HG03558 (cell line): ENCODE data around the gene C3orf52.
A peak's percentile ranks its signal among the peaks of the same experiment; 100 is the strongest.

Source experiments
- ATAC-seq: cut with Tn5 transposase; IDR thresholded peaks from one replicate; pipeline ENCODE4 v1.9.1; 2021; ENCODE audit warnings: moderate number of reproducible peaks; ENCODE audit not compliant: unreplicated experiment; ENCODE audit errors: extremely low read depth

Gene C3orf52

DNA sequence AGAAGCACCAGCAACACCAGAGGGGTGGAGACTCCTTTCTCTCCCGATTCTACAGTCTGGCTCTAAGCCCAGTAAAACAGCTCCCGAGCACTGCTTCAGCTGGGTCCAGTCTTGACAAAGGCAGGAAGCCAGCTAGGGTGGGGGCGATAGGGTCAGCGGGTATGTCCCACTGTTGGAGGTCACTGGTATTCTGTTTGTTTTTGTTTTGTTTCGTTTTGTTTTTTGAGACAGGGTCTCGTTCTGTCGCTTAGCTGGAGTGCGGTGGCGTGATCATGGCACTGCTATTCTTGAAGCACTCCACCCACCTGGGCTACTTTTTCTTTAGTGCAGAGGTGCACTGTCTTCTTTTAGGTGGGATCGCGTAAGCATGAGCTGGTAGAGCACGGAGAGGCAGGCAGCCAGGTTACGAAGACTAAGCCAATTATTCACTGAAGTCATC lies 30.6 kb downstream of the C3orf52 start:
- ATAC-seq = no peak

DNA sequence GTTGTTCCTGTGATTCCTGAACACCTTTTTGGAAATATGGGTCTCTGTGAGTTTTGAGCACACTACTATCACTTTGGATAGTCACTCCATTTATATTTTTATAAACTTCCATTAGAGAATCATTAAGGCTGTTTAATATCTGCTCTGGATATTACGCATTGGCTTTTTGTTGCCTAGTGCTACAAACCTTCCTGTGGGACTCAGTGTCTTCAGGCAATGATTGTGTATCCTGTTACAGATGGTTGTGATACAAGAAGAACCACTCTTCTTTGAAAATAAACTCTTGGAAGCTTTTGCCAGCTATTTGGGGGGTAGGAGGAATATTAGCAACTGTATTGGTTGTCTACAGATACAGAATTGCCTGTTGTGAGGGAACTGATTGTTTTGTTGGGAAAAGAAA lies 31.2 kb downstream of the C3orf52 start:
- ATAC-seq = no peak

DNA sequence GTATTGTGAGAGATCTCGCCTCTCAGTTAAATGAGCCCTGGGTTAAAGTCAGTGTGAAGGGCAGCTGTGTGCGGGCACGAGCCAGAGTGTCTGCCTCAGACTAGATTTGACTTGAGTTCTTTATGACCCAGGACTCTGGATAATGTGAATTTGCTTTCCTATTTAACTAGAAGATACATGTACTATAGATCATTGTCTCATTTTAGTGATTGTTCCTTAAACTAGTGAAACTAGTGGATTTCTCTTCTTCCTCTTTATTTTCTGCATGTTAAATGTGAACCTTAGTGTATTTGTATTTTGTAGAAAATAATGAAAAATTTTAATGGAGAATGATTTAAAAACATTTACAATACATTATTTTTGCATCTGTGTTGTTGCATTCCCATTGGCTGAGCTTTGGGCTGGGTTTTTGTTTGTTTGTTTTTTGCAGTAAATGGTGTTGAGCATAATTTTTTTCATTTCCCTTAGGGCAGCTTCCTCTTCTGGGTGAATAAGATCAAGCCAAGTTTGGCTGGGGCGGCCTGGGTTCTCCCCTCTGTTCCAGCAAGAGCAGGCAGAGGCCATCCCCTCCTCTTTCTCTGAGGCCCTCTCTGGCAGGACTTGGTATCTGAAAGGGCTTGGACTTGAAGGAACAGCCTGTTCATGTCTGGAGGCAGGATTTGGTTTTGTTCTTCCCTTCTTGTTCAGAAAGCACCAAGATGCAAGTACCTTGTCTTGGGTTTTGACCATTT lies 31.8 kb downstream of the C3orf52 start:
- no peak for ATAC-seq

DNA sequence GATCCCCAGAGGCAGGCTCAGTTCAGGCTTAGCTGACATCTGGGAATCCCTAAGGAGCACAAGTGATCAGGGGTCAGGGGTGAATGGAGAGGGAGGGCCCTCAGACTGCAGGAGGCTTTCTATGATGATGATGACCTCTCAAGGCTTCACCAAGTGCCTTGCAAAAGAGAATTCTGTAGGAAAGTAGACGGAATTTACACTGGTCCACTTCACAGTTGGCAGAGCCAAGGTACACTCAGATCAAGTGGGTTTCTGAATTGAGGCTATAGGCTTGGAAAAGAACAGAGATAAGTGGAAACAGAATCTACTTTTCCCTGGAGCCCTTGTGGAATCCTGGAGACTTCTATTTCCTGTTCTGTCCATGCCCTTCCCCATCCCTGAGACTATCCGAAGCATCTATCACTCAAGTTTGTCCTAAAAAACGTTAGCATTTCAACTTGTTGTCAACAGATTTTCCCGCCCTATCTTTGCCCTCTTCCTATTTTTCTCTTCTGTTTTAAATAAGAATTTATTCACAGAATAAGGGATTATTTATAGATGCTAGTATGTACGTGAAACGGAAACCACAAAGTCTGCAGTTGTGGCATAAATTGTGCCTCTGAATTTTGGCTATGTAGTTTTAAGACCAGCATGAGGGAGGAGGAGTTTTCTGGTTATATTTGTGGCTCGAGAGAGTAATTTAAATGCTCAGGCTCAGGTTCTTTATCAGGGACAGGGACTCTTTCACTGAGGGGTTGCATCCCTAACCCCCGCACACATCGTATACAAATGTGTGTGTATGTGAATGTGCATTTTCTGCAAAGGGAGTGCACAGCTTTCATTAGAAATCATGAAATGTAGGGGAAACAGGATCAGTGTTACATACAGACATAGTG lies 34.0 kb downstream of the C3orf52 start:
- no peak for ATAC-seq

DNA sequence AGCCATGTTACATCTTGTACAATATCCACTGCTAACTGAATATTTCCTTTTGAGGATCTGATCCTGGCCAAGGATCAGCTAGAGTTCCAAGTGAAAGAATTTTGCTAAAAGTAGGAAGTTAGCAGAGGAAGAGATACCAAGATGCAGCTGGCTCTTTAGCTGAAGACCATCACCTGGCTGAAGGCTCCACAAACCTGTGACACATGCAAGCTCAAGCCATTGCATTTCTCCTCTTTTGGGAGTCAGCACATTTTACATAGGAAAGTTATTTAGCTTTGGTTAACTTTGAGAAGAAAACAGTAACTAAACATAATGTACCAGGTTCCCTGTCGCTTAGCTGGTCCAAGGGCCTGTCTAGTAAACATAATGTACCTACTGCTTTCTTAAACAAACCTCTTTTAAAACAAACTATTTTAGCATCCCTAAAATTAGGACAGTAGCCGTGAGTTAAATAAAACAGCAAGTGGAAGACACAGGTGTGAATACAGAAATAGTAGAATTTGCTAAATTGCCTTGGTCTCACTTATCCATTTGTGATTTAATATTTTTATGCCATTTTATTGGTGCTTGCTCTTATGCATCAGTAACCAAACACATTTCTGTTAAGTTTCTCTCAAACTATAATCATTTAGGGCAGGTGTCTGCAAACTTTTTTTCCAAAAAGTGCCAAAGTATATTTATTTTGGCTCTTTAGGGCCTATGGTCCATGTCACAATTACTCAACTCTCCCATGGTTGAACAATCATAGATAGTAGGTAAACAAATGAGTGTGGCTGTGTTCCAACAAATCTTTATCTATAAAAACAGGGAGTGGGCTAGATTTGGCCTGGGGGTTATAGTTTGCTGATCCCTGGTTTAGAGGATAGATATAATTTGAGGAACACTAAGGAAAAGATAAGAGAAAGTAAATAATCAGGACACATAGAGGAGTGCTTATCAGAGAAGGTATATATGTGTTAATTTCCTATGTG lies 35.7 kb downstream of the C3orf52 start:
- no peak for ATAC-seq

DNA sequence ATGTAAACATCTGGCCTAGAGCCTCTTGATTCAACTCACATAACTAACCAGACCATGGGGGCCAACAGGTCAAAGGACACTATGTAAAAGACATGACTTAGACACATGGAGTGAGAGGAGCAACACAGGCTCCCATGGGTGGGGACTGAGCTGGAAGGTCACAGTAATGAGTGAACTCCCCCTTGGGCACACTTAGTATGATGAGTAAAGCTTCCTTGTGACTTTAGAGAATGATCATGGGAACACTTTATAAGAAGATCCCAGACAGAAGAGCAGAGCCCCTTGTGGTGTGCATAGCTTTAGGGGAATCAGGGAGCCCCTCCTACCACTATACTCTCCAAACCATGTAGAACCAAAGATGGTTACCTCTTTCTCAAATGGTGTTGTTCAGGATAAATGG lies 36.7 kb downstream of the C3orf52 start:
- ATAC-seq = no peak

DNA sequence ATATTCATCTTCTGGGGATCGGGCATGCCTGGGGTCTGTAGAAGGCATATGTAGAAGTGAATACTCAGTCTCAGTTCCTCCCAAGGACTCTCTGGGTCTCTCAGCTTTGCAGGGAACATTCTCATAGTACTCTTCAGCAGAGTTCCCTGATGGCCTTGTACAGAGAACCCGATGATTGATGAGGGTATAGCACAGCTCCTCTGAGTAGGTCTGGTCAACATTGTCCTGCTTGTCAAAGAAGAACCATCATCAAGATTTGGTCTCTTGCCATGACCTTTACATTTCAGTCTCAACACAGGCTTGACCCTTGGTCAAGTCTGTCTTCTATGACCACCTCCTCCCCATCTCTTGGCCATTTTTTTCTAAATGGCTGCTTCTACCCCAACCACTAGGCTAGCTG lies 37.4 kb downstream of the C3orf52 start:
- no peak for ATAC-seq

DNA sequence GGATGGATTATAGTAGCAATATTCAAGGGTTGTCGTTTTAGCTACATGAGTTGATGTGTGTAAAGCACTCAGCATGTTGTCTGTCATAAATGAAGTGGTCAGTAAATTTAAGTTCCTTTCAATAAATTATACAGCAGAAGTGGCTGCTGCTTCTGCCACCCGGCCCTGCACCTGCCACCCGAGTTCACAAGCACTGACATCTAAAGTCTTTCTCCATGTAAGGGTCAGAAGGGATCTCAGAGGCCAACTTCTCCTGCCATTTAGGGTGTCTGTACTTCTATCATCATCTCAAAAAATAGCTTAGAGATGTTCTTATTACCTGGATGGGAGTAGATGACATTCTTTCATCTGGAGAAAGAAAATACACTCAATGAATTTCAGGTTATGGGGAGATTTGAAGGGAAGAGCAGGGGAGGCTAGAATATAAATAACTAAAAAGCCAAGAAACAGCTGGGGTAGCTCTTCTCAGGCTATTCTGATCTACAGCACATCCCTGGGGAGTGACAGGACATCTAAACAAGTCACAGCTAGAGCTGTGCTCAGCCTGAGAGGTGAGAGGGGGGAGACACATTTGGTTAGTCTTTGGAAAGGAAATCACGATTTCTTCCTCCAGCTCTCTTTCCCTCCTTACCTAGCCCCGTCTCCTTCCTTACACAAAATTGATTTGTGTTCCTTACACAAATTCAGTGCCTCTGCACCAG lies 38.9 kb downstream of the C3orf52 start:
- ATAC-seq = no peak

DNA sequence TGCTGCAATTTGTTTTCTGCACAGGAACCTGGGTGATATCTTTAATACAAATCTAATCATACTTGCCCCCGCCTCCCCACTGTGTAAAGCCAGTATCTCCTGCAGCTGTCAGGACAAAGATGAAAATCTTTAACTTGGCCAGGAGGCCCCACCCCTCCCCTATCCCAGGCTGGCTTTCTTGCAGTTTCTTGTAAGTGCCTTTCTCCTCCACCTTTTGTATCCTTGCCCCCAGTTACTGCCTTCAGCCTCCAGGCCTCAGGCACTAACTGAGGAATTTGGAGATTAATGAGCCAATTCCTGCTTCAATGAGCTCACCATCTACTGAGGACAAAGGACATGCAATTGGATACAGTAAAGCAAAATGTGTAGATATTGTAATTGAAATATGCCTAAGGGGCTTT lies 40.3 kb downstream of the C3orf52 start:
- ATAC-seq = no peak

DNA sequence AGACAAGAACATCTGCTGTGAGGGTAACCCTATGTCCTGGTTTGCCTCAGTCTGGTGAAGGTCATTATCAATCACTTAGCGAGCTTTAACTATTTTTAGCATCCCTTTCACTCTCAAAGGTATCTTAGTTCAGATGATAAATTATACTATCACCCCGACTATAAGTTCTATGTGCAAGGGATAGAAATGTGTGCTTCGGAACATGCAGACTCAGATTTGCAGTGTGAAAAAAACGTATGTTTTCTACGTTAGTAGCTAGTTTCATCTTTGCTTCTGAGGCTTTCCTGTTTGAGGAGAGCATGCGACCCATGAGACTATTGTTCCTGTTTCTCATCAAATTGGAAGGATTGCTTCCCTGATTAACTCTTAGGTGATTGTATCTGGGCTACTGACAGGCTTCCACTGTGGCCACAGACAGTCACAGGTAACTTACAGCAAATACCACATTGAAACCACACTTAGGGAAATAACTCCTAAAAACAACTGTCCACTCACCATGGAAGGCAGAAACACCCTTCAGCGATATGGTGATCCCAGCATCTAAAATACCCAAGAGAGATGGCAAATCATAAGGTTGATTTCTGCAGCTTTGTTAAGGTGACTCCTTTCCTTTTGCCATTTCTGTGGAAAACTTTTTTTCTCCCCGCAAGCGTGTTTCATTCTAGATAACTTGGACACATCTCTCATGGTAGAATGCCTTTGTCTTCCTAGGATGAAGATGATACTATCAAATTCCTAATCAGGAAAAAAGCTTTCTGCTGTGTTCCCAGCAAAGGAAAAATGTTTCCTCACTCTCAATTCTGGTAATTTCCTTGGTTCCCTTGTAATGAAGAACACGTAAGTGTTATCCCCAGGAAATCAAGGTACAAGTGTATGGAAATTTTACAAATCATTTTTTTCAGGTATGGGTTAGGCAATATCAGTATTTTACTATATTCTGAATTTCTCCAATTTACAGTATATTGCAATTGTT lies 41.6 kb downstream of the C3orf52 start:
- no peak for ATAC-seq

DNA sequence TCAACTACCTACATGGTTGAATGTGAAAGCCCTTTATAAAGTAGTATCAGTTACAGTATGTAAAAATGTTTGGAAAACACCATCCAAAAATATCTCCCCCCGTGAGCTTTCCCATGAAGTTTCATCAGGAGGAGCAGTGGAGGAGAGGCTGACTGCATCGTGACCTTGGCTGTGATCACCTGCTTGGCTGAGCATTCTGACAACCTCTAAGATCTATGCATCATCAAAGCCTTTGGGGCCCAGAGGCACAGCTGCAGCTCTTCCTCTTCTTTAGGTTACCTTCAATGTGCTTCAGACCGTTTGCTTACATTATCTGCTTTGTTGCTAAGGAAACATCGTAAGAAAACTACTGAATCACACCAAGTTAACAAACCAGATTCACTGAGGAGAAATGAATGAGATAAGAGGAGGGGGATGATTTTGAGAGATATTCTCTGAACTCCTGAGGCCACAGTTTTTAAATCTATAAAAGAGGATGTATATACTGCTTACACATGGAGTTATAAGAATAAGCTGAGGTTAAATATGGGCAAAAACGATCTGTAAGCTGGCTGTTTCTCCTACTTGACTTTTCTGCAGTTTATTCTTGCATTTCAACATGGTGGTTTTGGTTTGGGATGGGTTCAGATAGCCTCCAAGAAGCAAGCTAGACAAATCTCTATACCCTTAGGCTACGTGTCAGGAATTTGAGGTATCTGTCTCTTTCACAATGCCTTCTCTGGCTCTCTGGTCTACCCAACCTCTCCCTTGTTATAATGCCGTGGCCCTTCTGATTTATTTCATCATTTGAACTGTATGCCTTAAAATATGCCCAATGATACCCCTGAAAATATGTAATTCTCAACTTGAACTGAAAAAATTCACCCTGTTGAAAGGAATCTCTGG lies 42.9 kb downstream of the C3orf52 start:
- peak; percentile 31 for ATAC-seq

DNA sequence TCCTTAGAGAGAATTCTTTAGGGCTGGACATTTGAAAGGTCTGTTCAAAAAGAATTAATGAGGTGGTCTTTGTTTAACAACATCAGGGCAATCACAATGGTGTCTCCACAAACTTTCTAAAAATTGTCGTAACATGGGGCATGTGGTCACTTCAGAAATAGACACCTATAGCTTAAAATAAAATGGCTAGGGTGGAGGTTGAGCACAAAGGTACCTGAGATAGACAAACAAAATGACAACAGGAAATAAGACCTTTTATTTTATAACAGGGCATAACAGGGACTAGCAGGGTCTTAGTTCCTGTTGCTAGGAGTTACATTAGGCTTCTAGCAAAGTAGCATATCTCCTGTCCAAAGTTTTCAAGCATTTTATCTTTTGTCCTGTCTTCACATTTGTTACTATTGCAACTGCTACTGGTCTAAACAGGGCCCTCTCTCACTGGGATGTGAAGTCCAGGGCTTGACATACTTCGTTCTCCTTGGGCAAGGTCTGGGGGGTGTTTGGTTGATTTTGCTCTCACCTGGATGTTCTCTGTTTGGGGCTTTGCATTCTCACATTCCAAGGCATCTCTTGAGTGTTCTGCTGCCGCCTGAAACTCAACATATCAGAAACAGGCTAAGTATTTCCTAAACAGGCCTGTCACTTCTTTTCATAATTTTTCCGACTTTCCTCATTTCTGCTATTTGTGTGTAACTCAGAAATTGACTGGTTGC lies 43.9 kb downstream of the C3orf52 start:
- ATAC-seq = no peak

DNA sequence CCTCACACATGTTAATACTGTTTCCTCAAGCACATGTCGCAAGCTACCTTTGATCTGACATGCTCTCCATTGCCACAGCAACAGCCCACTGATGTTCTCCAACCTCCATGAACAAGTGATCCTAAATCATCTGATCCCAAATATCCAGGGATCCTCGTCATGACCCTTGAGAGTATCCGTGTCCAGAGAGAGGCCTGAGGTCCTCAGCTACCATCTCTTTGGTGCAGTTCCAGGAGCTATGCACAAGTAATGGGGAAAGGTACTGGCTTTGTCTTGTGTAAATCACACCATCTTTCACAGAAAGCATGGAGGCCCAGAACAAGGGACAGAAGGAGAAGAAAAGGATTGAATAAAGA lies 44.4 kb downstream of the C3orf52 start:
- ATAC-seq = no peak

DNA sequence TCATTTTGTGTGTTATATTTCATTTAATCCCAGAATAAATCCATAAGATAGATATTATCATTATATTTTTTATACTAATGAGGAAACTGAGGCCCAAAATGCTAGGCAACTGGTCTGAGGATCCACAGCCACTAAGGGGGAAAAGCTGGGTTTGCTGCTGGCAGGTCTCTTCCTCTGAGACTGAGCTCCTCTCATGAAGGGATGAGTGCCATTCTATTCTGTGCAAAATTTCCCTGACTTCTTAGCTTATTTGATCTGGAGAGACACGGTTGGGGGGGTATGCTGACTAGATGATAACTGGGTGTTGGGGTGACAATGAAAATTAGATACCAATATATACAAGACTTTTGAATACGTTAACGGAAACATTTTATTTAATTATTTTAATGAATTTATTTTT lies 44.9 kb downstream of the C3orf52 start:
- no peak for ATAC-seq

DNA sequence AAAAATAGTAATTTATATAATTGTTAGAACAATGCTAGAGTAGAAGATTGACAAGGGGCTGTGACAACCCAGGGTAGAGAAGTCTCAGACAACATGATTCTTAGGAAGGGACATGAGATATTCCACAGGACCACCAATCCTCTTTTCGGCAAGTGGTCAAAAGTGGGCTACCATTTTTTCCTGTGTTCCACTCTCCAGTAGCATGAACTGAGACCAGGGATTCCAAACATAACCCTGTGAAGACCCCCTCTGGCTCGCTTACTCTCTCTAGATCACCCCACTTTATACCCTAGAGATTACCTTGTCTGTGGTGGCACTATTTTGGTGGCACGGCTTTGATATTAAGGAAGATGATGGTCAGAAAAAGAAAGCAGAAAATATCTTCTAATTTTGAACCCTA lies 45.9 kb downstream of the C3orf52 start:
- no peak for ATAC-seq

DNA sequence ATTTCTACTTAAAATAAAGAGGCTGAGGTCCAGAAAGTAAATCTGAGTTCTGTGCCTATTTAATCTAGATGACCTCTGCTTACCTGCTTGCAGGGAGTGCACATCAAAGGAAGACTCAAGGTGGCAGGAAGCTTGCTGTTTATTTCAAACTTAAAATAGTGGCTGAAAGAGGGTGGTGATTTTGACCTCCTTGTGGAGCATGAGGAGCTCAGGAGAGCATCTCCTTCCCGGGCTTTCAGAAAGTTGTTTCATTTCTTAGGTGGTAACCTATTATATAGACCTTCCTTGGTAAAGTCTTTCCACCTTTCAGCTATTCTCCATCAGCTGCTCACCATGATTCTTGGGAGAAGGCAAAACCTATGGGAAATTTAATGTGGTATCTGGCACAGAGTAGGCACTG lies 46.4 kb downstream of the C3orf52 start:
- no peak for ATAC-seq

DNA sequence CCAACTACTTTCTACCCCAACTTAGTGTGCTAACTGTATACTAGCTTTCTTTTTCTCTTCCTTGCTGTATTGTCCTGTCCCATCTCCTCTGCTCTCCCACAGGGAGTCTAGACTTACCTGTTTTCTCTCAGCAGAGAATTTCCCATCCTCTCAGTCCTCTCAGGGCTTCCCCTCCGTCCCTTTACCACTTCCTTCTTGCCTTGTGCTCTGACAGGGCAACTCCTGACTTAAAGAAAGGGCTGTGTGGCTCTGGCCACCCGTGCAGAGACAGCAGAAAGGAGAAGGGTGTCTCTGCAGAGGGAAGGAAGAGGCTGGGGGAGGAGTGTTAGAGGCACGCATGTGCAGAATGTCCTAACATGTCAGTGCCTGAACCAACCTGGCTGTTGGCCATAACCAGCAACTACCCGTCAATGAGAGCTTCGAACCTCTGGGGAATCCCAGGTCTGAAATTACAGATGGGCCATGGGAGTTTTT lies 46.8 kb downstream of the C3orf52 start, which contains the start of gene GCSAM:
Gene GCSAM, minus strand, starts transcription at position 274 of the 474 bp plus-strand sequence. Its CDS starts 128 bp downstream, at position 146.
- ATAC-seq = peak; percentile 65
